Posterior vena cava (tissue), 2 donors: ENCODE measurements around the gene MDK. TPM values are rescaled to one million over a fixed set of nuclear protein-coding genes. Genes with fewer than 3 reads are reported as not detected.

Source experiments
- DNase-seq: peaks from one replicate; pipeline ENCODE4 v3.0.0-alpha.2; 2020; ENCODE audit warnings: low spot score
- intact Hi-C, 2 donors: fragments of 100-400 bp; cut with DNase I; formaldehyde crosslinking; loops; one replicate each; pipeline versions ENCODE4 v1.14.1 to v1.14.2; 2022 to 2023
- long read RNA-seq, 2 donors: library from polyadenylated mRNA; unstranded; transcript quantifications; one replicate each; pipeline ENCODE4 v2.0.0, GENCODE V29; 2020 to 2021
- total RNA-seq, 2 donors: library from RNA; stranded (reverse); fragmentation: NEBNext Ultra II Directional; extraction: Animal tissue kit (Norgen Biotek cat#: 25700); gene quantifications; one replicate each; pipeline ENCODE4 v1.2.1, GENCODE V29; 2021
- donor health status: DM: yes; HTN: yes; CAD: no.
- donor health status: DM: yes; HTN: yes; CAD: no.

MDK gene
- 10 to 100 TPM; 16.6 to 28.9 TPM for total RNA-seq
- long read RNA-seq, donor 1, partial matches to known transcripts: 0 of 2 reads
- long read RNA-seq, donor 1, other reads (novel, unspliced or antisense): 0 of 2 reads
- long read RNA-seq, donor 2, partial matches to known transcripts: 0 of 4 reads
- long read RNA-seq, donor 2, other reads (novel, unspliced or antisense): 0 of 4 reads

- intact Hi-C loops: no loop called here
- peak; percentile 79 for DNase-seq
These were observed at the start of gene MDK for GRCh38 chr11:46381048-46381818. Gene MDK (plus strand): TSS chr11:46381669. CDS start chr11:46382058, 389 bp downstream.

- intact Hi-C loops: no loop called here
- DNase-seq: no peak
These were observed 49.3 kb upstream of the MDK start for GRCh38 chr11:46332093-46332567.

- DNase-seq: no peak
- intact Hi-C loops: no loop called here
These were observed 48.7 kb upstream of the MDK start for GRCh38 chr11:46332568-46333393.

- intact Hi-C loops: no loop called here
- DNase-seq: no peak
These were observed 48.0 kb upstream of the MDK start for GRCh38 chr11:46333394-46333947.

- DNase-seq: no peak
- intact Hi-C loops: no loop called here
These were observed 47.3 kb upstream of the MDK start for GRCh38 chr11:46334211-46334610.

- intact Hi-C loops: no loop called here
- no peak for DNase-seq
These were observed 46.2 kb upstream of the MDK start for GRCh38 chr11:46335271-46335670.

- intact Hi-C loops: no loop called here
- no peak for DNase-seq
These were observed 45.4 kb upstream of the MDK start for GRCh38 chr11:46335890-46336562.

- no peak for DNase-seq
These were observed 44.8 kb upstream of the MDK start for GRCh38 chr11:46336563-46337180.

GRCh38 chr11:46337626-46338345 is 43.7 kb upstream of the MDK start:
- DNase-seq: no peak
- intact Hi-C loops: no loop called here

More at GRCh38 chr11:46336563-46337180, 44.8 kb upstream of the MDK start:
- intact Hi-C loops: no loop called here

GRCh38 chr11:46338636-46338987 is 42.9 kb upstream of the MDK start:
- DNase-seq: no peak
- intact Hi-C loops: no loop called here

- intact Hi-C loops: no loop called here
- DNase-seq: no peak
These were observed 42.3 kb upstream of the MDK start for GRCh38 chr11:46338988-46339666.

- intact Hi-C loops: no loop called here
These were observed 41.7 kb upstream of the MDK start for GRCh38 chr11:46339816-46340215.

GRCh38 chr11:46341454-46341853 is 40.0 kb upstream of the MDK start:
- DNase-seq: no peak
- intact Hi-C loops: no loop called here

More at GRCh38 chr11:46339816-46340215, 41.7 kb upstream of the MDK start:
- no peak for DNase-seq

GRCh38 chr11:46342239-46342638 is 39.2 kb upstream of the MDK start:
- intact Hi-C loops: no loop called here
- no peak for DNase-seq

GRCh38 chr11:46343520-46343919 is 37.9 kb upstream of the MDK start:
- intact Hi-C loops: no loop called here
- no peak for DNase-seq

- DNase-seq: peak; percentile 92
These were observed 36.3 kb upstream of the MDK start for GRCh38 chr11:46345131-46345597.

GRCh38 chr11:46345881-46346484 is 35.5 kb upstream of the MDK start:
- DNase-seq: no peak
- intact Hi-C loops: no loop called here

More at GRCh38 chr11:46345131-46345597, 36.3 kb upstream of the MDK start:
- intact Hi-C loops: no loop called here
